H9 (cell line): ENCODE measurements around the gene PCID2. TPM values are rescaled to one million over a fixed set of nuclear protein-coding genes. Genes with fewer than 3 reads are reported as not detected.

ENCODE experiments used
- DNase-seq: peaks from one replicate; pipeline ENCODE4 v3.0.0-alpha.2; 2017
- H2AFZ ChIP-seq: one replicate; pipeline ENCODE4 v1.6.1; 2013; ENCODE audit warnings: mild to moderate bottlenecking, low read length, control low read depth, moderate library complexity
- H2AK5ac ChIP-seq: 2 replicates; pipeline ENCODE4 v1.6.1; 2013; ENCODE audit warnings: low read length, control low read depth, mixed read lengths; ENCODE audit not compliant: insufficient read length
- H2BK120ac ChIP-seq: one replicate; pipeline ENCODE4 v1.6.1; 2013; ENCODE audit warnings: low read depth, mild to moderate bottlenecking, low read length, control low read depth, inconsistent platforms; ENCODE audit not compliant: poor library complexity, severe bottlenecking
- H2BK12ac ChIP-seq: 2 replicates; pipeline ENCODE4 v1.6.1; 2013; ENCODE audit warnings: low read length, control low read depth, mixed read lengths, low read depth; ENCODE audit not compliant: insufficient read length
- H2BK15ac ChIP-seq: 2 replicates; pipeline ENCODE4 v1.6.1; 2013; ENCODE audit warnings: low read depth, low read length, control low read depth
- H2BK20ac ChIP-seq: one replicate; pipeline ENCODE4 v1.6.1; 2013; ENCODE audit warnings: low read depth, mild to moderate bottlenecking, low read length, control low read depth, inconsistent platforms; ENCODE audit not compliant: poor library complexity, severe bottlenecking
- H2BK5ac ChIP-seq: 2 replicates; pipeline ENCODE4 v1.6.1; 2013; ENCODE audit warnings: low read length, control low read depth, mixed read lengths; ENCODE audit not compliant: insufficient read length
- H3K14ac ChIP-seq: 2 replicates; pipeline ENCODE4 v1.6.1; 2013; ENCODE audit warnings: low read length, control low read depth; ENCODE audit not compliant: insufficient read depth
- H3K18ac ChIP-seq: 2 replicates; pipeline ENCODE4 v1.6.1; 2013; ENCODE audit warnings: low read depth, mild to moderate bottlenecking, mixed read lengths, low read length, control low read depth; ENCODE audit not compliant: insufficient read length
- H3K23ac ChIP-seq: 2 replicates; pipeline ENCODE4 v1.6.1; 2013; ENCODE audit warnings: low read length, control low read depth, mixed read lengths, low read depth; ENCODE audit not compliant: insufficient read length
- H3K23me2 ChIP-seq: 2 replicates; pipeline ENCODE4 v1.6.1; 2013; ENCODE audit warnings: low read depth, mild to moderate bottlenecking, mixed read lengths, low read length, control low read depth; ENCODE audit not compliant: insufficient read length, poor library complexity, severe bottlenecking
- H3K27ac ChIP-seq: 2 replicates; pipeline ENCODE4 v1.5.1; 2013; ENCODE audit warnings: low read length, control low read depth, mixed read lengths, low read depth; ENCODE audit not compliant: insufficient read length
- H3K27me3 ChIP-seq: 2 replicates; pipeline ENCODE4 v1.6.1; 2013; ENCODE audit warnings: low read length, control low read depth, inconsistent platforms; ENCODE audit not compliant: insufficient read depth
- H3K4ac ChIP-seq: 2 replicates; pipeline ENCODE4 v1.6.1; 2013; ENCODE audit warnings: low read depth, mild to moderate bottlenecking, control low read depth, inconsistent platforms, low read length, moderate library complexity
- H3K4me1 ChIP-seq: 2 replicates; pipeline ENCODE4 v1.6.1; 2013; ENCODE audit warnings: low read length, control low read depth, inconsistent platforms; ENCODE audit not compliant: insufficient read depth
- H3K4me2 ChIP-seq: 2 replicates; pipeline ENCODE4 v1.6.1; 2013; ENCODE audit warnings: low read length, control low read depth, mixed read lengths; ENCODE audit not compliant: insufficient read length, insufficient read depth
- H3K56ac ChIP-seq: 2 replicates; pipeline ENCODE4 v1.6.1; 2013; ENCODE audit warnings: low read depth, mild to moderate bottlenecking, mixed read lengths, low read length, control low read depth; ENCODE audit not compliant: insufficient read length
- H3K79me1 ChIP-seq: 2 replicates; pipeline ENCODE4 v1.6.1; 2013; ENCODE audit warnings: low read depth, mild to moderate bottlenecking, moderate library complexity, low read length, control low read depth, inconsistent platforms; ENCODE audit not compliant: insufficient read depth, poor library complexity, severe bottlenecking
- H3K79me2 ChIP-seq: 2 replicates; pipeline ENCODE4 v1.6.1; 2013; ENCODE audit warnings: low read length, control low read depth, inconsistent platforms; ENCODE audit not compliant: insufficient read depth
- H3K9ac ChIP-seq: 2 replicates; pipeline ENCODE4 v1.6.1; 2013; ENCODE audit warnings: low read length, control low read depth, mixed read lengths; ENCODE audit not compliant: insufficient read length; ENCODE audit errors: extremely low read depth
- H3K9me3 ChIP-seq: one replicate; pipeline ENCODE4 v1.6.1; 2013; ENCODE audit warnings: low read depth, low read length, inconsistent platforms; ENCODE audit not compliant: control insufficient read depth
- H3T11ph ChIP-seq: one replicate; pipeline ENCODE4 v1.6.1; 2013; ENCODE audit warnings: mild to moderate bottlenecking, low read length, control low read depth, inconsistent platforms
- H4K20me1 ChIP-seq: one replicate; pipeline ENCODE4 v1.6.1; 2013; ENCODE audit not compliant: control insufficient read depth, insufficient read length, insufficient read depth
- H4K5ac ChIP-seq: 2 replicates; pipeline ENCODE4 v1.6.1; 2013; ENCODE audit warnings: low read depth, mild to moderate bottlenecking, mixed read lengths, low read length, control low read depth; ENCODE audit not compliant: insufficient read length
- H4K8ac ChIP-seq: replicated peaks from 2 replicates; pipeline ENCODE4 v1.6.1; 2013; ENCODE audit warnings: low read length, control low read depth, mixed read lengths, low read depth; ENCODE audit not compliant: insufficient read length
- H4K91ac ChIP-seq: 2 replicates; pipeline ENCODE4 v1.6.1; 2013; ENCODE audit warnings: low read depth, mild to moderate bottlenecking, moderate library complexity, mixed read lengths, low read length, control low read depth; ENCODE audit not compliant: insufficient read length
- H3K27ac Mint-ChIP-seq, 3 experiments: 2 replicates in 2 of 3; 3 replicates in 1 of 3; pipeline ENCODE4 v1.8.0; 2020 to 2021; ENCODE audit warnings: mixed read lengths in 3 of 3, mild to moderate bottlenecking in 1 of 3, moderate library complexity in 1 of 3
- H3K27me3 Mint-ChIP-seq: 2 replicates; pipeline ENCODE4 v1.8.0; 2021; ENCODE audit warnings: low read depth, mild to moderate bottlenecking, moderate library complexity, mixed read lengths
- H3K36me3 Mint-ChIP-seq, 3 experiments: 2 replicates in 2 of 3; 3 replicates in 1 of 3; pipeline ENCODE4 v1.8.0; 2020 to 2021; ENCODE audit warnings: low read depth in 3 of 3, mixed read lengths in 3 of 3; ENCODE audit not compliant: insufficient read depth in 1 of 3
- H3K4me1 Mint-ChIP-seq, 2 experiments: 2 replicates each; pipeline ENCODE4 v1.8.0; 2020; ENCODE audit warnings: mixed read lengths in 2 of 2
- H3K4me3 Mint-ChIP-seq, 2 experiments: 2 replicates in 1 of 2; 3 replicates in 1 of 2; pipeline ENCODE4 v1.8.0; 2020 to 2021; ENCODE audit warnings: mild to moderate bottlenecking in 2 of 2, mixed read lengths in 2 of 2, moderate library complexity in 1 of 2
- H3K9me3 Mint-ChIP-seq, 2 experiments: 2 replicates in 1 of 2; 3 replicates in 1 of 2; pipeline ENCODE4 v1.8.0; 2020; ENCODE audit warnings: mild to moderate bottlenecking in 2 of 2, mixed read lengths in 2 of 2, moderate library complexity in 1 of 2
- CTCF ChIP-seq: fragments of 200-600 bp; sonication (generic); conservative IDR thresholded peaks from 3 replicates; pipeline ENCODE4 v1.8.0; 2021; ENCODE audit warnings: antibody characterized with exemption, mild to moderate bottlenecking
- WGBS: extraction: QIAGEN DNeasy Blood & Tissue Kit; methylation state at CpG from one replicate; pipeline ENCODE4 v1.1.7; 2013; ENCODE audit warnings: missing lambda C conversion rate, low lambda C conversion rate, mixed read lengths; ENCODE audit not compliant: insufficient read length; ENCODE audit errors: extremely low coverage; 5-methylcytosine and 5-hydroxymethylcytosine counted together
- total RNA-seq: library from RNA; stranded (reverse); gene quantifications from 2 replicates; pipeline ENCODE4 v1.2.1, GENCODE V29; 2021

The PCID2 gene
- total RNA-seq, 1 experiment from 2014 or later: 66.0 TPM

- Histone ChIP-seq H4K91ac (no peak overlapping the region), H3K79me2 (peaks cover 5% of the 10 kb centered on the region; the same call in 1 of the 2 replicates), H3K14ac (no peak overlapping the region), H3K56ac (no peak overlapping the region), H2BK12ac (no peak overlapping the region), H3K9ac (no peak overlapping the region), H3K27me3 (no peaks in the 10 kb centered on the region), H2BK20ac (no peak overlapping the region), H3K18ac (no peak overlapping the region), H2AFZ (no peak overlapping the region), H3K9me3 (no peaks in the 10 kb centered on the region), H3K27ac (no peak overlapping the region), H2BK5ac (no peak overlapping the region), H4K5ac (no peak overlapping the region), H3K79me1 (peaks cover 6% of the 10 kb centered on the region), H2BK120ac (no peak overlapping the region), H4K20me1 (no peaks in the 10 kb centered on the region), H3K4me2 (no peak overlapping the region), H3K4ac (no peak overlapping the region), H4K8ac (no peak overlapping the region), H3K23me2 (no peaks in the 10 kb centered on the region), H3K4me1 (no peaks in the 10 kb centered on the region), H2AK5ac (no peak overlapping the region), H3T11ph (no peak overlapping the region), H2BK15ac (no peak overlapping the region), H3K23ac (no peak overlapping the region)
- no peak for TF ChIP-seq CTCF
- Mint-ChIP-seq H3K4me3 (no peak overlapping the region), H3K4me1 (no peaks in the 10 kb centered on the region), H3K9me3 (no peaks in the 10 kb centered on the region), H3K27ac (no peak overlapping the region), H3K27me3 (no peaks in the 10 kb centered on the region), H3K36me3 (peaks cover 38 to 85% (median 69%) of the 10 kb centered on the region in 3 experiments; a peak in 6 of 7 replicates)
- WGBS: no CpG with 5 or more reads among the region's 20 CpGs
- no peak for DNase-seq
Observed at GRCh38 chr13:113229791-113230190, 21.3 kb upstream of the PCID2 start.
